ENCODE results near the gene PDX1. TPM values are rescaled to one million over a fixed set of nuclear protein-coding genes. Genes with fewer than 3 reads are reported as not detected.

PDX1 gene
- total RNA-seq, 1 experiment from 2014 or later, result 3.4 TPM

GRCh38 chr13:27923794-27924528, 4.2 kb downstream of the PDX1 start:
- Histone ChIP-seq H3K9me3 (ENCODE audit: control insufficient read depth, insufficient read depth, low read depth, low read length) (no peaks in the 10 kb centered on the region), H3K4me3 (ENCODE audit: low read depth in 2 of 2, low read length in 2 of 2) (no peak overlapping the region), H3K27ac (ENCODE audit: low read length) (no peak overlapping the region), H3K4me1 (ENCODE audit: control insufficient read depth, insufficient read depth, low read length) (0 out of 2 replicates have a peak, but pooled peaks cover 3% of the 10 kb centered on the region), H3K36me3 (ENCODE audit: control insufficient read depth, insufficient read depth, low read length) (no peaks in the 10 kb centered on the region), H3K27me3 (ENCODE audit: control insufficient read depth, insufficient read depth, low read length) (no peaks in the 10 kb centered on the region)
- ChIA-PET CTCF (no interaction called here), POLR2A (no interaction called here)
- ATAC-seq (no peak), DNase-seq (ENCODE audit: low read depth, low spot score) (no peak)
- TF ChIP-seq SIN3A (IDR thresholded peaks at IDR 0.05; ENCODE audit: borderline replicate concordance, insufficient read depth, low read depth, low read length) (no peak), TCF7L2 (IDR thresholded peaks at IDR 0.05; ENCODE audit: low read depth, low read length) (no peak), POLR2AphosphoS5 (IDR thresholded peaks at IDR 0.05; ENCODE audit: low read depth, low read length) (no peak), CTCF (IDR thresholded peaks at IDR 0.05) (no peak), REST (IDR thresholded peaks at IDR 0.05; ENCODE audit: insufficient read depth in 1 of 2, low read depth in 2 of 2, low read length in 1 of 2) (no peak)
- in situ Hi-C loops (cut with HindIII; ENCODE audit: low pct_unique_long_range_greater_than_20kb, low sequenced_read_pairs) (no loop called here), intact Hi-C loops (cut with micrococcal nuclease; ENCODE audit: unreplicated experiment) (no loop called here)
- no TSS peak for BruUV-seq (replicated peaks)

GRCh38 chr13:27924529-27925141, 4.8 kb downstream of the PDX1 start:
- Histone ChIP-seq H3K27me3 (ENCODE audit: control insufficient read depth, insufficient read depth, low read length) (no peaks in the 10 kb centered on the region), H3K36me3 (ENCODE audit: control insufficient read depth, insufficient read depth, low read length) (no peaks in the 10 kb centered on the region), H3K9me3 (ENCODE audit: control insufficient read depth, insufficient read depth, low read depth, low read length) (no peaks in the 10 kb centered on the region), H3K4me1 (ENCODE audit: control insufficient read depth, insufficient read depth, low read length) (0 out of 2 replicates have a peak, but pooled peaks cover 3% of the 10 kb centered on the region), H3K27ac (ENCODE audit: low read length) (no peak overlapping the region), H3K4me3 (ENCODE audit: low read depth in 2 of 2, low read length in 2 of 2) (no peak overlapping the region)
- in situ Hi-C loops (cut with HindIII; ENCODE audit: low pct_unique_long_range_greater_than_20kb, low sequenced_read_pairs) (no loop called here), intact Hi-C loops (cut with micrococcal nuclease; ENCODE audit: unreplicated experiment) (no loop called here)
- TF ChIP-seq REST (IDR thresholded peaks at IDR 0.05; ENCODE audit: insufficient read depth in 1 of 2, low read depth in 2 of 2, low read length in 1 of 2) (no peak), POLR2AphosphoS5 (IDR thresholded peaks at IDR 0.05; ENCODE audit: low read depth, low read length) (no peak), SIN3A (IDR thresholded peaks at IDR 0.05; ENCODE audit: borderline replicate concordance, insufficient read depth, low read depth, low read length) (no peak), TCF7L2 (IDR thresholded peaks at IDR 0.05; ENCODE audit: low read depth, low read length) (no peak), CTCF (IDR thresholded peaks at IDR 0.05) (no peak)
- no peak for DNase-seq (ENCODE audit: low read depth, low spot score)
- BruUV-seq (replicated peaks), result no TSS peak
- CTCF ChIA-PET, result no interaction called here
- no peak for ATAC-seq
- POLR2A ChIA-PET, result no interaction called here
